GM12878 (cell line): ENCODE measurements around the gene TMEM191C. TPM values are rescaled to one million over a fixed set of nuclear protein-coding genes. Genes with fewer than 3 reads are reported as not detected.
"Not testable (repeated sequence)": the region's sequence is repeated elsewhere in the genome, so short reads cannot be mapped to it uniquely, and the experiment has no call there.

ENCODE experiments used
- ATAC-seq: fragments of 200-7000 bp; cut with Tn5 transposase; 3 replicates; pipeline ENCODE4 v1.9.1; 2020; ENCODE audit warnings: mild to moderate bottlenecking, moderate library complexity
- Bru-seq: library from RNA; stranded (reverse); fragments of 400-500 nt; gene quantifications from one replicate; lab custom pipeline; 2021; lab: Mats Ljungman, UMichigan
- BruChase-seq, 2 experiments: library from RNA; stranded (reverse); fragments of 400-500 nt; gene quantifications; one replicate each; lab custom pipeline; 2021; lab: Mats Ljungman, UMichigan
- BruUV-seq: library from RNA; stranded (reverse); fragments of 400-500 nt; replicated peaks from 2 replicates; lab custom pipeline; 2021; lab: Mats Ljungman, UMichigan
- CTCF ChIA-PET: fragments of 300-600 bp; sonication (Branson Sonifier 250); formaldehyde crosslinking; extraction: SDS; loops from one replicate; lab custom pipeline; 2021; ENCODE audit warnings: inconsistent platforms; lab: Yijun Ruan, JAX
- POLR2A ChIA-PET: fragments of 350-600 bp; formaldehyde crosslinking; extraction: SDS; loops from one replicate; lab custom pipeline; 2021; ENCODE audit warnings: inconsistent platforms; lab: Charles Lee
- RAD21 ChIA-PET: fragments of 300-600 bp; sonication (Branson Sonifier 250); formaldehyde crosslinking; loops from one replicate; lab custom pipeline; 2023; ENCODE audit warnings: antibody characterized with exemption; ENCODE audit not compliant: unreplicated experiment; lab: Charles Lee
- SMC1A ChIA-PET: fragments of 300-600 bp; sonication (Branson Sonifier 250); formaldehyde crosslinking; loops from one replicate; lab custom pipeline; 2023; ENCODE audit not compliant: unreplicated experiment, uncharacterized antibody; lab: Charles Lee
- DNase-seq: peaks from one replicate; pipeline ENCODE4 v3.0.0-alpha.2; 2011; ENCODE audit warnings: low read depth, low spot score
- FAIRE-seq: peaks from 3 replicates; lab custom pipeline; 2011; peaks lifted over from hg19 to GRCh38; lab: Jason Lieb, UNC
- H2AFZ ChIP-seq: 2 replicates; pipeline ENCODE4 v1.6.0; 2011; ENCODE audit warnings: low read depth, low read length, control low read depth; ENCODE audit not compliant: control insufficient read depth
- H3K27ac ChIP-seq: 2 replicates; pipeline ENCODE4 v1.5.1; 2011; ENCODE audit warnings: control low read depth; ENCODE audit not compliant: control insufficient read depth, insufficient read depth
- H3K27me3 ChIP-seq, 2 experiments: replicated peaks in 1 of 2; 2 replicates each; pipeline versions ENCODE4 v1.6.0 to v1.6.1; 2011; ENCODE audit warnings: low read length in 1 of 2; ENCODE audit not compliant: control insufficient read depth in 2 of 2, insufficient read depth in 2 of 2
- H3K36me3 ChIP-seq, 2 experiments: 2 replicates each; pipeline ENCODE4 v1.5.1; 2011; ENCODE audit warnings: low read length in 1 of 2; ENCODE audit not compliant: control insufficient read depth in 2 of 2, insufficient read depth in 2 of 2
- H3K4me1 ChIP-seq: 2 replicates; pipeline ENCODE4 v1.6.1; 2011; ENCODE audit warnings: mild to moderate bottlenecking, low read length, moderate library complexity, mixed read lengths; ENCODE audit not compliant: control insufficient read depth, insufficient read depth
- H3K4me2 ChIP-seq: 2 replicates; pipeline ENCODE4 v1.6.0; 2011; ENCODE audit warnings: control low read depth; ENCODE audit not compliant: control insufficient read depth, insufficient read depth
- H3K4me3 ChIP-seq: fragments of 200-600 bp; sonication (generic); 2 replicates; pipeline ENCODE4 v1.5.1; 2016
- H3K79me2 ChIP-seq: 2 replicates; pipeline ENCODE4 v1.6.0; 2011; ENCODE audit warnings: low read length; ENCODE audit not compliant: control insufficient read depth, insufficient read depth
- H3K9ac ChIP-seq: 2 replicates; pipeline ENCODE4 v1.8.0; 2011; ENCODE audit warnings: low read length, control low read depth, mixed read lengths; ENCODE audit not compliant: control insufficient read depth, insufficient read depth
- H3K9me3 ChIP-seq: replicated peaks from 3 replicates; pipeline ENCODE4 v1.5.1; 2011; ENCODE audit warnings: mild to moderate bottlenecking, low read length; ENCODE audit not compliant: control insufficient read depth, insufficient read depth
- H4K20me1 ChIP-seq: 2 replicates; pipeline ENCODE4 v1.6.0; 2011; ENCODE audit not compliant: control insufficient read depth, insufficient read depth
- WGBS: methylation state at CpG from one replicate; pipeline ENCODE4 v1.1.6; 2016; ENCODE audit warnings: low lambda C conversion rate; ENCODE audit not compliant: insufficient replicate concordance, insufficient coverage; ENCODE audit errors: missing lambda C conversion rate; 5-methylcytosine and 5-hydroxymethylcytosine counted together
- in situ Hi-C: fragments of 300-500 bp; cut with MboI; formaldehyde crosslinking; loops from 9 replicates; pipeline ENCODE4 v1.14.3; 2018; ENCODE audit warnings: mixed read lengths
- intact Hi-C: fragments of 100-400 bp; cut with micrococcal nuclease; formaldehyde crosslinking; loops from one replicate; pipeline ENCODE4 v1.14.2; 2022; ENCODE audit not compliant: unreplicated experiment
- long read RNA-seq, 2 experiments: library from polyadenylated mRNA; unstranded; transcript quantifications; one replicate each; pipeline ENCODE4 v2.0.0, GENCODE V29; 2019 to 2020
- polyA minus RNA-seq, 3 experiments: library from RNA; depleted of rRNA, polyadenylated mRNA; stranded (reverse); fragments of >200 nt; gene quantifications; 2 replicates each; pipeline ENCODE4 v1.2.3, GENCODE V29; 2011
- polyA plus RNA-seq, 11 experiments: library from polyadenylated mRNA; depleted of rRNA in 4 of 11; unstranded in 6 of 11; stranded (reverse) in 5 of 11; fragments of >200 nt; fragmentation: Nextera tagmentation in 4 of 11; fragmentation: Illumina TruSeq in 1 of 11; extraction: Ambion mirVana in 4 of 11; extraction: Trizol in 1 of 11; gene quantifications; 1 replicate in 1 of 11; 2 replicates in 10 of 11; pipeline versions ENCODE4 v1.2.1 to v1.2.3, GENCODE V29; 2011 to 2016; ENCODE audit warnings: inconsistent platforms in 2 of 11, missing spikeins in 2 of 11, low read depth in 1 of 11
- total RNA-seq, 4 experiments: library from RNA; depleted of rRNA in 3 of 4; stranded (reverse); fragments of >200 nt in 3 of 4; fragmentation: Illumina TruSeq in 1 of 4; extraction: Trizol in 1 of 4; gene quantifications; 2 replicates each; pipeline versions ENCODE4 v1.2.1 to v1.2.3, GENCODE V29; 2013 to 2021

Gene TMEM191C
- total RNA-seq (2013; cell fraction: nucleolus; rRNA removed) = 2.4 and 3.3 TPM in 2 replicates
- 1.1 and 1.9 TPM in 2 replicates for total RNA-seq (2014; rRNA removed)
- 0.36 and 0.37 TPM in 2 replicates for total RNA-seq (2014; rRNA removed; fragmentation: Illumina TruSeq; extraction: Trizol)
- total RNA-seq (2021) = 1.3 and 1.4 TPM in 2 replicates
- polyA plus RNA-seq (2011; ENCODE audit: low read depth) = 0.91 TPM
- 1.2 and 1.9 TPM in 2 replicates for polyA plus RNA-seq (2011; rRNA removed)
- 2.2 and 3.9 TPM in 2 replicates for polyA plus RNA-seq (2011; cell fraction: cytosol; rRNA removed)
- 18.8 and 26.2 TPM in 2 replicates for polyA plus RNA-seq (2011; cell fraction: nucleus; rRNA removed)
- polyA plus RNA-seq (2012) = 2.7 and 4.0 TPM in 2 replicates
- polyA plus RNA-seq (2014; fragmentation: Illumina TruSeq; extraction: Trizol) = 0.25 and 0.26 TPM in 2 replicates
- under 1 TPM; 0.03 to 0.07 TPM for polyA plus RNA-seq (2014; fragmentation: Nextera tagmentation; extraction: Ambion mirVana)
- 0.82 and 1.8 TPM in 2 replicates for polyA plus RNA-seq (2014; rRNA removed)
- polyA plus RNA-seq (2016; fragmentation: Nextera tagmentation; extraction: Ambion mirVana) = under 1 TPM; 0.13 to 0.51 TPM
- 0.77 TPM in 1 of 2 replicates, not detected in the other for polyA minus RNA-seq (2011; rRNA and poly(A)+ RNA removed)
- polyA minus RNA-seq (2011; cell fraction: cytosol; rRNA and poly(A)+ RNA removed) = 3.6 TPM in 1 of 2 replicates, not detected in the other
- polyA minus RNA-seq (2011; cell fraction: nucleus; rRNA and poly(A)+ RNA removed) = 1.3 and 1.6 TPM in 2 replicates
- percentile 33 among the genes with signal in this experiment for Bru-seq, nascent RNA
- BruChase-seq, experiment 1, labeled RNA remaining after a 6-hour chase = percentile 21 among the genes with signal in this experiment
- percentile 20 among the genes with signal in this experiment for BruChase-seq, experiment 2, labeled RNA remaining after a 2-hour chase
- long read RNA-seq, experiment 1, partial matches to known transcripts = 1 of 1 reads
- long read RNA-seq, experiment 1, other reads (novel, unspliced or antisense) = 0 of 1 reads
- long read RNA-seq, experiment 2, partial matches to known transcripts = 1 of 1 reads
- long read RNA-seq, experiment 2, other reads (novel, unspliced or antisense) = 0 of 1 reads

- ATAC-seq (peak; percentile 41), FAIRE-seq (peak; percentile 72)
- H3K9me3 ChIP-seq, in situ Hi-C loops, intact Hi-C loops, H3K36me3 ChIP-seq, H3K4me2 ChIP-seq, DNase-seq, CTCF ChIA-PET, H4K20me1 ChIP-seq, H3K4me3 ChIP-seq, BruUV-seq, H3K27ac ChIP-seq, H3K27me3 ChIP-seq, H3K4me1 ChIP-seq, H3K9ac ChIP-seq, SMC1A ChIA-PET, H3K79me2 ChIP-seq, POLR2A ChIA-PET, RAD21 ChIA-PET: not testable (repeated sequence)
- peak within 1 kb of the TSS; percentile 29 for H2AFZ ChIP-seq
- WGBS = 0% methylated on average over 7 of the region's 74 CpGs
Measured at GRCh38 chr22:21467337-21468193, at the start of gene TMEM191C. TMEM191C (plus strand) TSS chr22:21467387; CDS start chr22:21467460, 73 bp downstream.

GRCh38 chr22:21417853-21418252, 49.3 kb upstream of the TMEM191C start:
- 0% methylated on average over 18 of the region's 33 CpGs for WGBS
- H3K27ac ChIP-seq, H3K4me3 ChIP-seq, H3K9me3 ChIP-seq, SMC1A ChIA-PET, POLR2A ChIA-PET, H3K27me3 ChIP-seq, DNase-seq, H2AFZ ChIP-seq, BruUV-seq, H3K9ac ChIP-seq, H3K4me2 ChIP-seq, CTCF ChIA-PET, H3K4me1 ChIP-seq, H3K36me3 ChIP-seq, RAD21 ChIA-PET, intact Hi-C loops, H3K79me2 ChIP-seq, in situ Hi-C loops, H4K20me1 ChIP-seq, FAIRE-seq: not testable (repeated sequence)
- peak; percentile 24 for ATAC-seq

- CTCF ChIA-PET, ATAC-seq, FAIRE-seq, H3K27me3 ChIP-seq, H3K36me3 ChIP-seq, H3K4me3 ChIP-seq, in situ Hi-C loops, DNase-seq, H2AFZ ChIP-seq, H3K9me3 ChIP-seq, intact Hi-C loops, H3K9ac ChIP-seq, H3K27ac ChIP-seq, H3K4me1 ChIP-seq, POLR2A ChIA-PET, SMC1A ChIA-PET, RAD21 ChIA-PET, H4K20me1 ChIP-seq, H3K79me2 ChIP-seq, H3K4me2 ChIP-seq: not testable (repeated sequence)
- WGBS = 87% methylated on average over 5 of the region's 15 CpGs
- BruUV-seq = TSS peak; percentile 81
Measured at GRCh38 chr22:21418974-21419638, 48.1 kb upstream of the TMEM191C start.
